Frontal cortex (tissue), 4 donors: ENCODE data around the gene CCNG2. TPM values are rescaled to one million over a fixed set of nuclear protein-coding genes. Genes with fewer than 3 reads are reported as not detected.

Experiments used
- DNase-seq, 2 donors: peaks; one replicate each; pipeline ENCODE4 v3.0.0; 2012; ENCODE audit warnings: low spot score in 2 of 2
- FAIRE-seq: peaks from 2 replicates; lab custom pipeline; 2012; peaks lifted over from hg19 to GRCh38; lab: Jason Lieb, UNC
- total RNA-seq: library from RNA; depleted of rRNA; stranded (reverse); fragments of >200 nt; gene quantifications from one replicate; pipeline ENCODE4 v1.2.3, GENCODE V29; 2014
- donor health status: control.
- donor health status: control.
- donor health status: control.

Gene CCNG2
- total RNA-seq, 1 donor from 2014 or later = 110 TPM

DNA sequence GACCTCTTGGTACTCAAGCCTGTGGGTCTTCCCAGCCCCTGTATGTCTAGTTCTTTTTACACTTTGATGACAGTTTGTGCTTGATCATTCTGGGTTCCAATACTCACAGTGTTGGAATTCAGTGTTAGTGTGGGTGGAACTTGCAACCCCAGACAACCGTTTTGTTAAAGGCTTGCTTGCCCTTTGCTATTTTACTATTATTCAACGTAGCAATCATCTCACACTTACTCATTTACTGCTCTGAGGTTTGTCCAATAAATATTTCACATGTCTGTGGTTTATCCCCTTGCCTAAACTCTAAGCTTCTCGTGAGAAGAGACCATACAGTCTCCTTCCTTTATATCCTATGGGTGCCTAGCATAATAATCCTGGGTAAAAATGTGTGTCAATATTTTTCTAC lies 15.3 kb downstream of the CCNG2 start:
- DNase-seq (no peak), FAIRE-seq (no peak)

DNA sequence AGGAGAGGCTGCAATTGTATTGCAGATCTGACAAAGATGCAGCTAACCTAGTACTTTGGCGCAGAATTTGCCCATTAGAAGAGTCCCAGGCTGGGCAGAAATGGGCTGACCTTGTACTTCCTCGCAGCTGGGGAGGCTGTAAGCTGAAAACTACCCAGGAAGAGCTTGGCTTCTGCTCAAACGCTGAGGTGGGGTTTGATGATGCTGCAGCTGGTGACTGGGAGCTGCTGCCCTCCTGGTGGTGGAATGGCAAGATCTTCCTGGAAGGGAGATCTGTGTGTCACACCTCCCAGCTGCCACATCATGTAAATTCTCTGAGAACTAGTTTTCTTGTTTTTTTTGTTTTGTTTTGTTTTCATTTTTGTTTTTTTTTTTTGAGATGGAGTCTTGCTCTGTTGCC lies 17.4 kb downstream of the CCNG2 start:
- DNase-seq = no peak
- FAIRE-seq = no peak

DNA sequence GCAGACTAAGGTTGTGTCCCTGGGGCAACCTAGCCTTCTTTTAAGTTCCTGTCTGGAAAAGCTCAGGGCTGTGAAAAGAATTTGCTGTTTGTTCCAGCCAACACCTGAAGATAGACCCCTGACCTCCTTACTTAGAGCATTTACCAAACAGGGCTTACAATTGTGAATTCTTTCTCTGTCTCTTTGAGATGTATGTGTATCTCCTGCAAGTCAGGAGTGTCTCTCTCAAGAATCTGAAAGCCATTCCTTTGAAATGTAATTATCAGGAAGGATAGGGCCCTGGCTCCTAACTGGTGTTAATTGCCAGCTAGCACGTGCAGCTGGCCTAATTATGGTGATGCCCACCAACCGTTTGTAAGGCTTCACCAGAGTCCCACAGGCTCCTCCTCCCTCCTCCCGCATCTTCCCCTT lies 18.2 kb downstream of the CCNG2 start:
- no peak for FAIRE-seq
- DNase-seq = no peak

DNA sequence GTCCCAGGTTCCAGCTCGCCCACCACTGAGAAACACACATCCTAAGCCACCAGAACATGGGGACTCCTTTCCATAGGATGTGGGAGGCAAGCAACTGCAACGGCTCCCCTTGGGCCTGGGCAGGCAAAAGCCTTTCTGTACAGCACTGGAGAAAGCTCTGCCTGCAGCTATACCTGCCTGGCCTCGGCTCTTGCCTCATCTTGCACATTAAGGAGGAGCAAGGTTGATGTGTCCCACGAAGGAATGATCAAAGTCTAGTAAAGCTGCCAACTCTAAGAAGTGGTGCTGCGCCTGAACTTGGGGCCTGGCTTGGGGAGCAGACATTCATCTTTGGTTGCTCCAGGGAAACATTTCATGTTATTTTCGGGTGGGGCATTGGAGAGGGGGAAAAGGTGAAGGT lies 19.6 kb downstream of the CCNG2 start:
- DNase-seq = no peak
- FAIRE-seq = no peak

DNA sequence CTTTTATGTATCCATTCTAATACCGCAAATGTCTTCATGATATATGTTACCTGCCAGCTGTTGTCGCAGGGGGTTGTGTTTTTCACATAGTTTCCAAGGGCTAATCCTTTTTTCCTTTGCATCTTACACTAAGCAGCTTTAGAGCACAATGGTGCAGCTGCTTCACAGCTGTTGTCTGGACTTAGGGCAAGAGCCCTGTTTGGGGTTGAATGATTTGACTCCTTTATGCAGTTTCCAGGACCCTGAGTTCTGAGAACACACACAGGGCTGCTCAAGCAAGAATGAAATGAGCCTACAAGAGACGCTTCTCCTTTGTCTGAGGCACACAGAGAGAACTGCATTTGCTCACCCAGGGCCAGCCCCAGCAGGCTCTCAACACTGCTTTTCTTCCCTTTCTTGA lies 20.2 kb downstream of the CCNG2 start:
- FAIRE-seq (no peak), DNase-seq (no peak)

DNA sequence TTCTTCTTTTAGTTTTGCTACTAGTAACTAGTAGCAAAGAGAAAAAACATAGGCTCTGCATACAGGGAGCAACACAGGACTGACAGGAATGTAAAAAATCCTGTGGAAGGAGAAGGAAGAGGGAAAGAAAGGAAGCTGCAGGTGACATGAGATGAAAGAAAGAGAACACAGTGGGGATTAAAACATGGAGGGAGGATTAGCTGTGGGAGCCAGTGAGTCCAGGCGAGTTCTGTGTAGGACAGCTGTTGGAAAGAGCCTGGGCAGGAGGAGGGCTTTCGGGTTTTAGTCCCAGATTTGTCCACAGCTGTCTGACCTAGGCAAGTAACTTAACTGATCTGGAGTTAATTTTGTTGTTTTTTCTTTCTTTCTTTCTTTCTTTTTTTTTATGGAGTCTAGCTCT lies 21.6 kb downstream of the CCNG2 start:
- DNase-seq (no peak), FAIRE-seq (no peak)

DNA sequence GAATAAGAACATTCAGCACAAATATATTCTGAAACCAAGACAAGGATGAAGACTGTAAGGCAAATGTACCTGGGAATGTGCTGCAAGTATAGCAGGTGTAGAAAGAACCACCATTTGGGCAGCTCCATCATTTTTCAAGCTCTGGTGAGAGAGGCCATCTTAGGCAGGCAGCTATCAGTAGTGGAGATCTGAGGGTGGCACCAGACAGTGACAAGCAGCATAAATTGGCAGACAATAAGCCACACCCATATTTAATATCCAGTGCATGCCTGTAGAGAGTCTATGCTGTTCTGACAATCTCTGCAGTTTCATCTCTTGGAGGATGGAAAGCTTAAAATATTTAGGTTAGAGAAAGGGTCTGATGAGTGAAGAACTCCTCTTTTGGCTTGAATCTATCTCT lies 22.5 kb downstream of the CCNG2 start:
- FAIRE-seq (no peak), DNase-seq (no peak)

DNA sequence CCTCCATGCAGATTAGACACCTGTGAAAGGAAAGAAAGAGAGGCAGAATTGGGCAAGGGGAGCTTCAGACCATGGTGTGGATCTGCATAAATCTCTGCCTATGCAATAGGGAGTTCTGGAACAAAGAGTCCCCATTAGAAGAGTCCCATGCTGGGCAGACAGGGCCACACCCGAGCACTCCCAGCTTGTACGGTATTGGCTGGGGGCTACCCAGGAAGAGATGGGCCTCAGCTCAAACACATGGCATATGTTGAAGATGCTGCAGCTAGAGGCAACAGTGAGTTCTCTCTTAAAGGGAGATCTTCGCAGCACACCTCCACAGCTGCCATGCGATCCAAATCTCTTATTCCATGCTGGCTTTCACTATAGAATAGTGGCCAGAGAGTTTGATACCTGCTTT lies 24.7 kb downstream of the CCNG2 start:
- FAIRE-seq (no peak), DNase-seq (no peak)

DNA sequence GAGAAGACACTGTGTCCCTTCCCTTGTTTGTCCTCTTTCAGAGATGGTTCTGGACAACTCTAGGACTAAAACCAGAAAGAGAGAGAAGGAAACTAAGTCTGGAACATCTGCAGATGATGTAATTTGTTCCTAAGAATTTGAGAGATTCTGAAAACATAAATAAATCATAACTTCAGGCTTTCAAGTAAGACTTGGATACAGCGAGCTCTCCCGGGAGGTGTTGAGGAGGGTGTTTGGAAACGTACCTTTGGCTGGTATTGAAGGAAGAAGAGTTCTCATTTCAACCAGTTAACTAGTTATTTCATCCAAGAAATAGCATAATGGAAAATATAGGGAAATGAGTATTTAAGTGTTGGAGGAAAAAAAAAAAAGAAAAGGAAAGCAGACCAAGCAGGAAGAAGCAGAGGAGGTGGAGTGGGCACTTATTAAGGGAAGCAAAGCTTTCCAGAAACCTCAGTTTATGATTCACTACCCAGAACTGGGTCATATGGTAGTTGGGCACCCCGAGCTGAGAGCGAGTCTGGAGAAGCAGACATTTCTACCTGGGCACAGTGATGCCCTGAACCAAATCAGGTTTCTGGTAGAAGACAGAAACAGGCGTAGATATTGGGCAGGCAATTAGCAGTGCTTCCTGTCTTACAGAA lies 26.9 kb downstream of the CCNG2 start:
- no peak for DNase-seq
- no peak for FAIRE-seq

DNA sequence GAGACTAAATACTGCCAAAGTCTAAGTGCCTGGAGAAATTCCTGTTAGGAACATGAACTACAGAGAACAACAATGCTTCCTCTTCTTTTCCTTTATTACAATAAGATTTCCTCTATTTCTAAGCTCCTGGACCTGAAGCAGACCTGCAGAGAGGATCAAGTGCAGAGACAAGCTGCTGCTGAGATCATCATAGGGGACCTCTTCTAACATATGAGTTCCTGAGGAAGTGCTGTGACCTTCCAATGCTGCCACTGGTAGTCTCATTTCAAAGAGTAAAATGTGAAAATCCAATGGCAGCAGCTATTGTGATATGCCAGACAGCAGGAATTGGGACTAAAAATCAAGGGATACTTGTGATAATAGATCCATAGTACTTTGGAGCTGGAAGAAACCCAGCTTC lies 28.0 kb downstream of the CCNG2 start:
- DNase-seq = no peak
- no peak for FAIRE-seq

DNA sequence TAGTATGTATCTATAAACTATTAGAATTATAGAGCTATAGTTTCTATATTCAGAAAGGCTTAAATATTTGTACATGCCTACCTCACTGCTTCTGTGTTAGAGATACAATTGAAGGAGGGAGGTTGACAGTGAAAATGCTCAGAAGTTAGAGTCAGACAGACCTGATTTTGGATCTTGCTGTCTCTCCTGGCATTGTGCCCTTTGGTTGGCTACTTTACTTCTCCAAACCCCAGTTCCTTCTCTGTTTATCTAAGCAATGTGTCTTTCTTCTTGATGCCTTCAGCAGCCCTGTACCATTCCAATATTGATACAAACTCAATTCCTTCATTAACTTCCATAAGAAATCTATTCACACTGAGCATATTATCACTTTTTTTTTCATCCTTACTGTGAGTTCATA lies 28.7 kb downstream of the CCNG2 start:
- FAIRE-seq = no peak
- no peak for DNase-seq

DNA sequence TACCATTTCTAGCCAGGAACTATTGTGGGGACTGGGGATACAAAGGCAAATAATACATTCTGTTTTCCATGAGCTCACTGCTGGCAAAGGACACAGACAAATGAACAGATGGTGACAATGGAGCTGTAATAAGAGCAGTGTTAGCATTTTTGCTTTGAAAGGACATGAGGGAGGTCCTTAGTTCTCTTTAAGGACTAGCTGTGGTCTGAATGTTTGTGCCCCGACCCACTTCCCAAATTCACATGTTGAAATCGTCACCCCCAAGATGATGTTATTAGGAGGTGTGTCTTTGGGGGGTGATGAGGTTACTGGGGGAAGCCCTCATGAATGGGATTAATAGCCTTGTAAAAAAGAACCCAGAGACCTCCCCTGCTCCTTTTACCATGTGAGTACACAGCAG lies 30.3 kb downstream of the CCNG2 start:
- FAIRE-seq (no peak), DNase-seq (no peak)

DNA sequence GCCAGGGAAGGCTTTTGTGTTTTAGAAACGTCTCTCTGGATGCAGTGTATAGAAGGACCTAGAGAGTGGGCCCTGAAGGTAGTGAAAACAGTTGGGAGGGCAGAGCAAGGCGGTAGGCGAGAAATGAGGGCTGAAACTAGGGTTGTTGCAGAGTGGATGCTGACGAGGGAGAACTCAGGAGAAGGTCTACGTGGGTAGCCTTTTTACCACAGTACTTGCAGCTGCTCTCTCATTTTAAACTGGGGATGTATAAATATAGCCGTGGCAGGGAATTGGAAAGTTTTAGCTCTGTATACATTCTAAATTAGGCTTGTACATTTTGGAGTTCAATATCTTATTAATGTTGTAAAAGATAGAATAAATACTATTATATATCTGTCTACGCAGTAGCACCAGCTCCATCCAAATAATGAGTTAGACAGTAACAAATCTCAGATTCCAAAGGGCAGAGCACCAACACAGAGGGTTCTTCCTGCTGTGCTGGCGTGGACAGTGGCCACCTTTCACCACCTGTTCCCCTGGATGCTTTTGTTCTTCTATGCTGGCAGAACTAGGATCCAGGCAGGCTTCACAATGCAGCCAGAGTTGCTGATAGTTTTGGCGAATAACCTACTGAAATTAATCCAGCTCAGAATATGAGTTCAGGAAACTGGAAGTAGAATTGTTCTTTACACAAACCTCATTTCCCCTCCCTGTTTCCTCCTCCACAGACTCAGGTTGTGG lies 31.7 kb downstream of the CCNG2 start:
- no peak for DNase-seq
- no peak for FAIRE-seq

DNA sequence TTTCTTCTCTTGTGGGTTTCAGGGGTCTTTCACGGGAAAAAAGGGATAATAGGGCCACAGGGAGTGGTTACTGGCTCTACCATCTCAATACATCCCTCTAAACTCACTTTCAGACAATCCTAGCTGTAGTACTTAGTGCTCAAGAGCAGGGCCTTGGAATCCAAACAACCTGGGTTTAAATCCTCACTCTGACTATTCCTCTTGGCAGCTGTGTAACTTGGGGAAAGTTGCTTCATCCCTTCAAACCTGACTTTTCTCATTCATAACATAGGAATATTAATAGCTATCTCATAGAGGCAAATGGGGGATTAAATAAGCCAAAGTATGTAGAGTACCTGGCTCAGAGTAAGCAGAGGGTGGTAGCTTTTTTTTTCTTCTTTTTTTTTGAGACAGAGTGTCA lies 32.4 kb downstream of the CCNG2 start:
- FAIRE-seq (no peak), DNase-seq (no peak)

DNA sequence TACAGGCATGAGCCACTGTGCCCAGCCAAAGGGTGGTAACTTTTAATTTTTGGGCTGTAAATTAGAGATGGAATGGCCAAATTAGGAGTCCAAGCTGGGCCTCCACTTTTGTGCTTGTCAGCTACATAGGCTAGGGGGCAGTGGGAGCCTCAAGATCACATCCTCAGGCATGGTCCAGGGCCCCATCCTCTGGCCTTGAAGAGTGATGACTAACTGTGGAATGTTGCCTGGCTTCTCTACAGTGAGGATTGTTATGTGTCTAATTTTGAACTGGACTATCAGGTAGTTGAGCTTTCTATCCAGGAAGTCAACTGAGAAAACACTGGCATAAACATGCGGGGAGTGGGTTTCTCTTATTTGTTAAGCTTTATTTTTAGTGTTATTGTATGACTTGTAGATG lies 33.0 kb downstream of the CCNG2 start:
- FAIRE-seq (no peak), DNase-seq (no peak)

DNA sequence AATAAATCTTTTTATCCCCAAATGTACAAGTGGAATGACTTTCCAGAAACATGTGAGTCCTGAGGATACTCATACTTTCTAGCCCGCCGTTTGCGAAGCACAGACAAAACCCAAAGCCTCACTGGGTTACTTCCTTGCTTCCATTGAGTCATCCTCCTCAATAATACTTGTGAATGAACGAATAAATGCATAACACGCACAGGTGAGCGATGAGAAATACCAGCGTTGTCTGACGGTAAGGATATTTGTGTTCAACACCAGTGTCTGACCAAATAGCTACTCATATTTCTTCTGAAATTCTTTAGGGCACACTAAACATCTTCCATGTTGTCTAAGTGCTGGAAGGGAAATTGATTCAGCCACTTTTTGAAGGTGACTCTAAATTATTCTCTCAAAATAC lies 36.0 kb downstream of the CCNG2 start:
- no peak for DNase-seq
- no peak for FAIRE-seq

DNA sequence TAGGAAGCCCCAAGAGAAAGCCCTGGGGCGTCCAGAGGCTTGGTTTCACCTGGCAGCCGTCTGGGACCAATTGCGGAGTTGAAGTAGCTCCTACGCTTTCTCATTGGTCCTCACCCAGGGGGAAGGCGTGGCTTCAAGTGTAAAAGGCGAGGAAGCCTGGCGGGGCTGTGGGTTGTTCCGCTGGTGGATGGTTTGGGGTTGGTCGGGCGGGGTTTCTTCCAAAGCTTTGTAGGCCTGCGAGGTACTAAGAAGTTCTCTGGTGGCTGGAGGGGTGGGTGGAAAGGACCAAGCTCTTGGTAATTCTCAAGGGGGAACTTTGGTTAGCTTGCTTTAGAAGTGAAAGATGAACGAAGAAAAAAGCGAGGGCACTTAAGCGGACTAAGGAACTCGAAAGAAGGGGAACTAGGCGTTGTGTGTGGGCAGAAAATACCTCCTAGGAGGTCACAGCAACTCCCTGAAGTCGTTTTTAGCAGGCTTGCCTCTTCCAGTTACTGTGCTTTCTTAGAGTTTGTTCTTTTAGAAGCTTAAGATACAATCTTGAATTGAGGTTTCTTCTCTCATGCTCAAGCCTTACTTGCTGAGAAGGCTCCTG lies 36.6 kb downstream of the CCNG2 start:
- FAIRE-seq (no peak), DNase-seq (no peak)

DNA sequence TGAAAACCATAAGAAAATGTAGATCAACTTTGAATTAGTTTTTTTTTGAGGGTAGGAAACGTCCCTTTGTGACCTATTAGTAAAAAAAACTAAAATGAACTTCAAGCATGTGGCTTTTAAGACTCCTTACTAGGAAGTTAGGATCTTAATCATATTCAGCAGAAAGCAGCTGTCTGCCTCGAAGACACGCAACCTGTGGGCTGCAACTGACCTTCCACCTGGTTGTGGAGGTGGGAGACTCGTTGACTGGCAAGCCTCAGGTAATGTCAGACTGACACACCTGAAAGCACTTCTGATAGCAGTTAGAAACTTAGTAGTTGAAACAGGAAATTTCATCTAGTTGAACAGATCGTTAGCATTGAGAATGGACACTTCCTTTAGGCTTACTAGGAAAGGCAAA lies 37.4 kb downstream of the CCNG2 start:
- no peak for FAIRE-seq
- no peak for DNase-seq

DNA sequence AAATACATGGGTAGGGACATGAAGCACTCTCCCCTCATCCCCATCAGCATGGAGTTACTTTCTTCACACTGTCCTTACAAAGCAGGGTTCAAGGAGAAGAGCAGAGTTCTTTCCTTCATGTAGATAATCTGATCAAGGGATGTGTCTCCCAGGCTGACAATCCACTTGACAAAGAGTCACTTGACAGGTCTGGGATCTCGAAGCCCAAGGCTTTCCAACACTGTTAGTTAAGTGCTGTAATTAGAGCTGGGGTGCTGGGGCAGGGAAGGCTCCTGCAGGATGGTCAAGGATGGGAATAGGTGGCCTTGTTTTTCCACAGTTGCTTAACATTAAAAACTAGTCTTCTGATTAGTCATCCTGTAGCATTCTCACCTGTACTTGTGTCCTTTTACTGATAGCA lies 38.0 kb downstream of the CCNG2 start:
- FAIRE-seq (no peak), DNase-seq (no peak)

DNA sequence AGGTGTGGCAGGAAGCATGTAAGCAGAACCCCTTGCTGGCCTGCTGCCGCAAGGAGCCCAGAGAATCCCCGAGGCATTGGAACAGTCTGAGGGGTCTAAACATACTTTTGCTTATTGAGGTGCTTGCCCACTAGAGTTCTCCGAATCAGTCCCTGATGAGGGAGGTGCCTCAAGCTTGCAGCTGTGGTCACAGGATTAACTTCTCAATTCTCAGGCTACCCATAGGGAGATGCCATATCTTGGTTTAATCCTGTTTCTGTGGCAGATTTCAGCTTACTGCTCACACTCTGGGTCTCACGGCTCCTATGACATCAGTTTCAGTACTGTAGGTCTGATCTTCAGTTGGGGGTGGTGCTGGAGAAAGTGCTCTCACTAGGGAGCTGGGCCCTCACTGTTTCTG lies 39.9 kb downstream of the CCNG2 start:
- DNase-seq = no peak
- no peak for FAIRE-seq

DNA sequence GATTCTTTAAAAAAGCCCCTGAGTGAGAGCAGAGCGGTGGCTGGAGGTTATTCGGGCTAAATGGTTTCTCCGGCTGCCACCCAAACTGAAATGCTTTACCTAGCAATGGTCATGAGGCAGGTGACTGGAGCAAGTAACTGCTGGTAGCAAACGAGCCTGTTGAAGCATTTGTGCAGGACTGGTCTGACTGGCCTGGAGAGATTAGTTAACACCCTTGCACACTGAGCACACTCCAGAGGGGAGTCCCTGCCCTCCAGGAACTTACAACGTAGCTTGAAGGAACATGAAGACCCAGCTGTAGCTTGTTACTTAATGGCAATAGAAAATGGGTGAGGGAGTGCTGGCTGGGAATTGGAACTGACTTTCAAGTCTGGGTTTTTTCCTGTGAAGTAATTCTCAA lies 40.4 kb downstream of the CCNG2 start:
- DNase-seq (no peak), FAIRE-seq (no peak)

DNA sequence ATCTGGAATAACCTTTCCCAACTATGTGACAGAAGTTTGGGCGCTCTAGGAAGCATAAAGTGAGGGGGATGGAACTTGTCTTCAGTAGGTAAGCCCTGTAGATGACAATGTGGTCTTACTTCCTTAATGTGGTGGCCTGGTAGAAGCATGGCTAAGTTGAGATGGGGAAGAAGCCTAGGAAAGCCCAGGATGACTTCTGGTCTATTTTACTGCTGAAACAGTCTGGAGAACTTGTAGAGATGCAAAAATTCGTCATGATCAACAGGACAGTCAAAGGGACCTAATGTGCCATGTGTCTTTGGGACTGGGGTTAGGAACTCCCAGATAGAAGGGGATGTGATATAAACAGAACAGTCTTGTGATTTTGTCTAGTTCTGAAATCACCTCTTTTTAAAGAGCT lies 40.8 kb downstream of the CCNG2 start:
- FAIRE-seq (no peak), DNase-seq (no peak)
